ENCODE results near the gene TSPO. TPM values are rescaled to one million over a fixed set of nuclear protein-coding genes. Genes with fewer than 3 reads are reported as not detected.

TSPO gene
- total and polyA plus RNA-seq, 9 of the 15 experiments (the other 6 are each of a cell fraction or from before 2014, with no cell fraction given) = 4.9 to 126 (median 25.3) TPM

DNA sequence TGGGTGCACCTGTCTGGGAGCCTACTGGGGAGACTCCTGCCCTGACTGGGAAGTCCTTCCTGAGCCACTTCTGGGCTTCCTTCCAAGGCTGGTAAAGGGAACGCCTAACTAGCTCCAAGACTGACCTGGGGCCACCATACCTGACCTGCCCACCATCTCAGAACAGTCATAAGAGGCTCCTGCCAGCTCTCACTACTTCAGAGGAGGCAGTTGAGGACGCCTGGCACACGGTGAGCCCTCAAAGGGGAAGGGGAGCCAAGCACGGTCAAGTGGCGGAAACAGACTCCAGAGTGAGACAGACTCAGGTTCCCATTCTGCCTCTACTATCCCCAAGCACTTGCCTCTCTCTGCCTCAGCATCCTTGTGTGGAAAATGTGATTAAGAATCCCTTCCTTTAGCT, 15.8 kb upstream of the TSPO start:
- no peak for TF ChIP-seq COPS2 (conservative IDR thresholded peaks at IDR 0.05)
- no peak for TF ChIP-seq ETV5 (CRISPR knock-in tag; IDR thresholded peaks at IDR 0.05; ENCODE audit: low read depth)
- no peak for TF ChIP-seq NFIC (IDR thresholded peaks at IDR 0.05)
- no peak for TF ChIP-seq ZFPM2 (CRISPR knock-in tag; IDR thresholded peaks at IDR 0.05)
- TF ChIP-seq FOXK1 (CRISPR knock-in tag; IDR thresholded peaks at IDR 0.05; ENCODE audit: borderline replicate concordance) = no peak
- no peak for TF ChIP-seq ADNP (tag; IDR thresholded peaks at IDR 0.05)
- TF ChIP-seq ZNF77 (CRISPR knock-in tag; IDR thresholded peaks at IDR 0.05) = no peak
- no peak for TF ChIP-seq RB1 (IDR thresholded peaks at IDR 0.05; ENCODE audit: low read depth)
- TF ChIP-seq ATF7 (IDR thresholded peaks at IDR 0.05) = no peak
- TF ChIP-seq PTRF (tag; IDR thresholded peaks at IDR 0.05) = no peak
- WGBS (ENCODE audit: insufficient coverage, low coverage, missing lambda C conversion rate) = 100% methylated on average over 1 of the region's 5 CpGs
- no peak overlapping the region for H3K9ac ChIP-seq (ENCODE audit: insufficient read depth in 1 of 2, low read depth in 2 of 2, low read length in 2 of 2)
- intact Hi-C loops (cut with micrococcal nuclease) (no loop called here), in situ Hi-C loops (cut with MboI) (no loop called here)
- no TSS peak for BruUV-seq (replicated peaks)
- ChIA-PET CTCF (ENCODE audit: low intra/inter-chr PET ratio) (no interaction called here), POLR2A (no interaction called here)
- H3K4me2 ChIP-seq (ENCODE audit: insufficient read depth, low read length) = no peak overlapping the region
- peaks cover 81% of the 10 kb centered on the region for H3K36me3 ChIP-seq (ENCODE audit: control insufficient read depth, insufficient read depth, low read length)
- no peak overlapping the region for H3K27ac ChIP-seq (ENCODE audit: extremely low read depth, low read depth, low read length)
- no peaks in the 10 kb centered on the region for H4K20me1 ChIP-seq (replicated peaks; ENCODE audit: control insufficient read depth, insufficient read depth, low read length)
- H3K4me1 ChIP-seq (replicated peaks in 1 of 2; ENCODE audit: control insufficient read depth in 2 of 2, insufficient read depth in 2 of 2, low read length in 2 of 2) = no peaks in the 10 kb centered on the region
- H3K27me3 ChIP-seq (ENCODE audit: control insufficient read depth in 2 of 2, insufficient read depth in 2 of 2, low read length in 2 of 2) = no peaks in the 10 kb centered on the region
- FAIRE-seq (no peak), ATAC-seq (no peak), DNase-seq (ENCODE audit: extremely low read depth in 1 of 4, low spot score in 3 of 4) (no peak)
- H3K4me3 ChIP-seq = no peak overlapping the region
- no peak overlapping the region for H2AFZ ChIP-seq (ENCODE audit: low read depth, low read length)
- H3K9me1 ChIP-seq (ENCODE audit: control insufficient read depth, insufficient read depth, low read length) = no peaks in the 10 kb centered on the region
- H3K79me2 ChIP-seq (ENCODE audit: control insufficient read depth, insufficient read depth, low read length) = no peaks in the 10 kb centered on the region
- H3K9me3 ChIP-seq (replicated peaks; ENCODE audit: control insufficient read depth, insufficient read depth, low read depth, low read length) = no peaks in the 10 kb centered on the region
